Erythroblast (primary cell): ENCODE results near the gene PARD6B.

Experiments
- GATA1 ChIP-seq: IDR thresholded peaks from 2 replicates; pipeline ENCODE4 v1.6.1; 2011; ENCODE audit warnings: low read depth, mild to moderate bottlenecking, control low read depth, low read length, moderate library complexity
- POLR2A ChIP-seq: IDR thresholded peaks from 2 replicates; pipeline ENCODE4 v1.6.1; 2011; ENCODE audit warnings: mild to moderate bottlenecking, low read length

GRCh38 chr20:50744143-50744792 lies 12.9 kb downstream of the PARD6B start:
- TF ChIP-seq POLR2A (no peak), GATA1 (no peak)
